Rectal smooth muscle tissue (tissue), 1 donor: ENCODE data around the gene PSMC2.
A peak's percentile ranks its signal among the peaks of the same experiment; 100 is the strongest.

Source experiments
- H3K27ac ChIP-seq: one replicate; pipeline ENCODE4 v1.7.0; 2013; ENCODE audit warnings: low read depth, low read length, inconsistent platforms
- H3K27me3 ChIP-seq: one replicate; pipeline ENCODE4 v1.7.0; 2013; ENCODE audit warnings: low read length; ENCODE audit not compliant: control insufficient read depth, insufficient read depth
- H3K36me3 ChIP-seq: one replicate; pipeline ENCODE4 v1.7.0; 2013; ENCODE audit warnings: low read length; ENCODE audit not compliant: control insufficient read depth, insufficient read depth
- H3K4me1 ChIP-seq: one replicate; pipeline ENCODE4 v1.7.0; 2013; ENCODE audit warnings: low read length; ENCODE audit not compliant: control insufficient read depth, insufficient read depth
- H3K4me3 ChIP-seq: one replicate; pipeline ENCODE4 v1.7.0; 2013; ENCODE audit warnings: low read length
- H3K9ac ChIP-seq: one replicate; pipeline ENCODE4 v1.7.0; 2013; ENCODE audit warnings: low read length

PSMC2 gene

DNA sequence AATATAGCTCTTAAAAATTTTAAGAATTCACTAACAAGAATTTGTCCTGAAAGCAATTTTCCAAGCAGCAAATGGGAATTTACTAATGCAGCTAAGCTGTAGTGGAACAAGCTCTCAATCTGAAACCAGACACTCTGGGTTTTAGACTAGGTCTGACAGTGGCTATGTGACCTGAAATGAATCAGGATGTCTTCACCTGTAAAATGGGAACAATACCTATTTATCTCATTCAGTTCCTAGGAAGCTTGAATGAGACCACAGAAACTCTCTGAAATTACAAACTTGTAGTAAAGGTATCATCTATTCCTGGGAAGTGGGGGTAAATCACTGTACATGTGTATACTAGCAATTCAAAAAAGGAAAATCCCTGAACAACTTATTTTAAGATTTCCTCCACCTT, 4.1 kb upstream of the PSMC2 start:
- H3K9ac ChIP-seq = no peak overlapping the region

DNA sequence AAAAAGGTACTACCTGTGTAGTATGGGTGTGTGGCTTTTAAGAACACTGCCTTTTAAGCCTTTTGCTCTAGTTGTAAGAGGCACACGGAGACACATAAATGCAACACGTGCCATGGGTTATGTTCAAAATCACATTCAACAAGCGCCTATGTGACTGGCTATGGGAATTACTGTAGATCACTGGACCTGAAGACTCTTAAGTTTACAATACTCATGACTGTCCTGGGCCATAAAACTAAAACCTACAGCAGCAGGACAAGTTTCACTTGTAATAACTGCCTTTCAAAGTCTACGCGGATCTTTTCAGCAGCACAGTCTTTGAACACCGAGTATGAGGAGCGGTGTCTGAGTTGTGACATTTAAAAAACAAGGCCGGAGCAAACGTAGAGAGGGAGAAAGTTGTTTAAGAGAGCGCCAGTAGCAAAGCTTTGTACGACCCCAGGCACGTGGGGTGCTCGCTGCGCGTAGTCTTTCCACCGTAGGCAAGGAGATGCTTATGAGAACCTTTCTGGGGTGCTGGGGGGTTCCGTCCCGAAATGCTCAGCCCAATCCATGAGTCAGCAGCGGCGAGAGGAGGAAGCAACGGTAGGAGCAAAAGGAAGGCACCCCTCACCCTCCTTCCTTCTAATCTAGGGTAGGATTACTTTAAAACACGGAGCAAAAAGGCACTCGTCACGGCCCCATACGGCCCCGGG, 3.5 kb upstream of the PSMC2 start:
- H3K4me1 ChIP-seq = peaks cover 13% of the 10 kb centered on the region
- H3K27me3 ChIP-seq = no peaks in the 10 kb centered on the region
- peaks cover 7% of the 10 kb centered on the region for H3K36me3 ChIP-seq
- H3K27ac ChIP-seq = peak overlapping the region; percentile 70
- peak overlapping the region; percentile 88 for H3K9ac ChIP-seq
- peak overlapping the region; percentile 97 for H3K4me3 ChIP-seq

More for the DNA sequence above, 4.1 kb upstream of the PSMC2 start:
- Histone ChIP-seq H3K4me3 (peak overlapping the region; percentile 97), H3K27ac (no peak overlapping the region), H3K36me3 (peaks cover 7% of the 10 kb centered on the region), H3K27me3 (no peaks in the 10 kb centered on the region), H3K4me1 (peaks cover 7% of the 10 kb centered on the region)

DNA sequence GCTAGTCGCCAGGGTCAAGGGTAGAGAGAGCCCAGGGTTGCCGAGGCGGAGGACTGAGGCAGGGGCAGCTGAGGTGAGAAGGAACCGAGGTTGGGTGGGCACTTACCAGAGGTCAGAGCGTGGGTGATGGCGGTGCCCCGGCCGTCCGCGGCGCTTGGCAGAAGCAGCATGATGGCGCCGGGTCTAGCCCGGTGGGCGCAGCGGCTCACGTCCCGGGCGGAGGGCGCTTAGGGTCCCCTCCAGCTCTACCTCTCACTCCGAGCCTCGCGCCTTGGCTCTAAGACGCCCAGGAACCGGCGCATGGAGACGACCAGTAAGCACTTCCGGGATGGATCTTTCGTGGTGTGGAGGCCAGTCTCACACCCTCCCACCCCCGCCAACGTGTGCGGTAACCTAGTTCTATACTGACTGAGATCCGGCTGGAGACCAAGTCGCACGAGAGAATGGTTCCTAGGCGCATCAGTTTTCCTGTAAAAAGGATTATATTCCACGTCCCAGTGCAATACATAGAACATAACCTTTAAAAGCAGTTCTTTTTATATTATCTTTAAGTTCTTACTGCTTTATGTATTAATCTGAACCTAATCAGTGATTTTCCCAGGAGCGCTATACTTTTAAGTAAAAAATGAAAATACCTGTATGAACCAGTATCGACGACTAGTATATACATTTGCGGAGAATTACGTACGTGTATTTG, 2.8 kb upstream of the PSMC2 start, which contains the start of gene DNAJC2:
DNAJC2 (minus strand) TSS at position 315 of the 697 bp plus-strand sequence; CDS start at position 170, 145 bp downstream.
- Histone ChIP-seq H3K27ac (peak within 1 kb of the TSS; percentile 70), H3K27me3 (no peaks in the 10 kb centered on the region), H3K36me3 (peaks cover 7% of the 10 kb centered on the region), H3K4me3 (peak within 1 kb of the TSS; percentile 97), H3K9ac (peak within 1 kb of the TSS; percentile 88), H3K4me1 (peaks cover 17% of the 10 kb centered on the region)

DNA sequence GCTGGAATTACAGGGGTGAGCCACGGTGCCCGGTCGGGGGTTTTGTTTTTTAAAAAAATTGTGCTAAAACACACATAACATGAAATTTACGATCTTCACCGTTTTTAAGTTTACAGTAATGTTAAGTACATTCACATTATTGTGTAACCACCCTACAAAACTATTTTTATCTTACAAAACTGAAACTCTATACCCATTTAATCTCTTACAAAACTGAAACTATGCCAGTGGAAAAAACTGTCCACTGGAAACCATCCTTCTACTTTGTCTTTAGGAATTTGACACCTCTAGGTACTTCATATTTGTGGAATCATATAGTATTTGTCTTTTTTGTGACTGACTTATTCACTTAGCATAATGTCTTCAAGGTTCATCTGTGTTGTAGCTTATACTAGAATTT, 1.0 kb upstream of the PSMC2 start:
- Histone ChIP-seq H3K36me3 (peaks cover 3% of the 10 kb centered on the region), H3K27ac (no peak overlapping the region), H3K27me3 (no peaks in the 10 kb centered on the region), H3K4me3 (no peak overlapping the region), H3K9ac (no peak overlapping the region), H3K4me1 (peaks cover 17% of the 10 kb centered on the region)

DNA sequence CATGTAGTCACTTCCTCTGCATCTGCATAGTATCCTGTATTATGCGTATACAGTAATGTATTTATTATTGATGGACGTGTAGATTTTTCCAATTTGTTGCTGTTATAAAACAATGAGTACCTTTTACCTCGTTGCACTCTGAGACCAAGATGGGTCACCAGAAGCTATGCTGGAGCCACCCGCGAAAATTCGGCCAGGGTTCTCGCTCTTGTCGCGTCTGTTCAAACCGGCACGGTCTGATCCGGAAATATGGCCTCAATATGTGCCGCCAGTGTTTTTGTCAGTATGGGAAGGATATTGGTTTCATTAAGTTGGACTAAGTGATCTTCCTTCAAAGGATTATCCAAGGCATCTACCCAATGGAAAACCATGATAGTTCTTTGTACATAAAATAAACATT, 1.0 kb downstream of the PSMC2 start:
- H3K4me1 ChIP-seq = peaks cover 16% of the 10 kb centered on the region
- peaks cover 5% of the 10 kb centered on the region for H3K36me3 ChIP-seq
- peak overlapping the region; percentile 89 for H3K4me3 ChIP-seq
- H3K27me3 ChIP-seq = no peaks in the 10 kb centered on the region
- H3K9ac ChIP-seq = no peak overlapping the region
- H3K27ac ChIP-seq = no peak overlapping the region

DNA sequence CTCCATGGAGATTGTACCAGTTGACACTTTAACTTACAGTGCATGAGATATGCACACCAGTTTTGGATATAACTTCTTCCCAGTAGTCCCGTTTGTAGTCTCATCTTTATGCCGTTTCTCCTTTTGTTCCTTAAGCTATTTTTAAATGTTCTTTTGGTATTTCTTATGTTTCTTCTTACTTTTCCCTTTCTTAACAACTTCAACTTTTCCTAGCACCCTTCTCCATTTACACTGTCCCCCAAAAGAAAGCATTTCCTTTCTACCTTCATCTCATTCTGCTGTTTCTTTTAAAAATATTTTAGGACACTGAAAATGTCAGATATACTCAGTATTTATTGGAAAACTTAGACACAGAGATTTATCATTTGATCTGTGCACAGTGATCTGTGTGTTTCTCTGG, 1.5 kb downstream of the PSMC2 start:
- Histone ChIP-seq H3K27ac (no peak overlapping the region), H3K4me1 (peaks cover 13% of the 10 kb centered on the region), H3K27me3 (no peaks in the 10 kb centered on the region), H3K36me3 (peaks cover 5% of the 10 kb centered on the region), H3K4me3 (peak overlapping the region; percentile 89), H3K9ac (no peak overlapping the region)

DNA sequence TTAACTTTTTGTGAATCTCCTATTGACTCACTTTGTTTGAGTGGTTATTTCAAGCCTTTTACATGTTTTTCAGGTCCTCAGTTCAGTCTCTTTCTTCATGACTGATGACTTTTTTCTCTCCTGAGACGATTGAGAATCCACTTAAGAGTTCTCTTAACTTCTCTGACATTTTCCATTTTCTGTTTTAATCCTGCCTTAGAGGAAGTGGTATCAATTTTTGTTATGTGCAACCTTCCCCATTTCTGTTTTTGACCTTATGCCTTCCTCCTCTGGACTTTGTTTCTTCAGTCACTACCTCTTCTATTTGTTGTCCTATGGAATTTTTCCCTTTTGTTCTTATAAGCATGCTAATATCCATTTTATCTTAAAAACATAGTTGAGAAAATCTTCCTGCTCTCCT, 2.4 kb downstream of the PSMC2 start:
- H3K36me3 ChIP-seq = peaks cover 5% of the 10 kb centered on the region
- no peaks in the 10 kb centered on the region for H3K27me3 ChIP-seq
- H3K4me3 ChIP-seq = no peak overlapping the region
- H3K4me1 ChIP-seq = peaks cover 13% of the 10 kb centered on the region
- no peak overlapping the region for H3K27ac ChIP-seq
- H3K9ac ChIP-seq = no peak overlapping the region

DNA sequence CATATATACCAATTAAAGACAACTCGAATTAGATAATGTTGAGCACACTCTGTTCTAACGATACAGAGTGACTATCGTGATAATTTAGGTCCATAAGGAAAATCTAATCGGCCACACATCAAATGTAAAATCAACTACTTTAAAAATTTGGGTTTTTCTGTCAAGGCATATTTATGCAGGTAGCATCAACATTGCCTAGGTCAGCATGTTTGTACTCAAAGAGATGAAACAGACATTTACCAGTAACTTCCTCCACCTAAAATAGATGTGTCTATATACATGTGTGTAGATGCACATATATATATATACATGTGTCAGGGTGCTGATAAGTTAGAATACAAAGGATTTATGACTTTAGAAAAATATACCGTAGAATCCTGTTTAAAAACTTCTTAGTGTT, 22.0 kb downstream of the PSMC2 start:
- Histone ChIP-seq H3K27me3 (no peaks in the 10 kb centered on the region), H3K4me1 (no peaks in the 10 kb centered on the region), H3K36me3 (peaks cover 1% of the 10 kb centered on the region), H3K4me3 (no peak overlapping the region), H3K9ac (no peak overlapping the region), H3K27ac (no peak overlapping the region)

DNA sequence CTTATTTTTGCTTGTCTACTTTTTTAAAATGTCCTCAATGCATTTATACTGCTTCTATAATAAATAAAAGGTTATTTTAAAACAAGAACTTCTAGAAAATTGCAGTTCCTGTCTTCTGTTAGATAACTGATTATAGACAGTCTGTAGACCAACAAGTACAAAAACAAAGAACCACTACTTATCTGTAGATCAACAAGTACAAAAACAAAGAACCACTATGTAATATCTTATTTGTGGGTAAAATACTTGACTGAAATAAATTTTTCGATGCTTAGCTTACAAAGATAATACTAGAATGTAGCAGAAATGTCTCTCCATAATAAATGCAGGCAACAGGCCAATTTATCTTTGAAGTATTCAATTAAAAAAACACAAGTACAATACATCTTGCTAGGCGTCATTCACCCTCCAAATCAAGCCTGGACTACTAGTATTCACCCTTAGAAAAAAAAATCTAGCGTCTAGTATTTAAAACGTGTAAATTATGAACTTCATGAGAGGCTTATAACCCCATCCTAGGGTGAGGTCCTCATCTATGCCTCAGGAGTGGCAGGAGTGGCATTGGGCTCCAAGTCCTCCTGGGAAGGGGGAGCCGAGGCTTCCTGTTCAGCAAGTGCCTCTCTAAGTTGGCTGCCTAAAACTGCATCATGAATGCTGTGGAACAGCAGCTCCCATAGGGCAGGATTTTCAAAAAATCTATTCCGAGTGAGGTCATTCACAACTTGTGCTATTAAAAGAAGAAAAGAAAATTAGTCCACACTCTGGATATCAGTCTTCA, 26.6 kb downstream of the PSMC2 start:
- Histone ChIP-seq H3K4me1 (no peaks in the 10 kb centered on the region), H3K27me3 (peaks cover 3% of the 10 kb centered on the region), H3K4me3 (no peak overlapping the region), H3K36me3 (no peaks in the 10 kb centered on the region), H3K27ac (no peak overlapping the region), H3K9ac (no peak overlapping the region)

DNA sequence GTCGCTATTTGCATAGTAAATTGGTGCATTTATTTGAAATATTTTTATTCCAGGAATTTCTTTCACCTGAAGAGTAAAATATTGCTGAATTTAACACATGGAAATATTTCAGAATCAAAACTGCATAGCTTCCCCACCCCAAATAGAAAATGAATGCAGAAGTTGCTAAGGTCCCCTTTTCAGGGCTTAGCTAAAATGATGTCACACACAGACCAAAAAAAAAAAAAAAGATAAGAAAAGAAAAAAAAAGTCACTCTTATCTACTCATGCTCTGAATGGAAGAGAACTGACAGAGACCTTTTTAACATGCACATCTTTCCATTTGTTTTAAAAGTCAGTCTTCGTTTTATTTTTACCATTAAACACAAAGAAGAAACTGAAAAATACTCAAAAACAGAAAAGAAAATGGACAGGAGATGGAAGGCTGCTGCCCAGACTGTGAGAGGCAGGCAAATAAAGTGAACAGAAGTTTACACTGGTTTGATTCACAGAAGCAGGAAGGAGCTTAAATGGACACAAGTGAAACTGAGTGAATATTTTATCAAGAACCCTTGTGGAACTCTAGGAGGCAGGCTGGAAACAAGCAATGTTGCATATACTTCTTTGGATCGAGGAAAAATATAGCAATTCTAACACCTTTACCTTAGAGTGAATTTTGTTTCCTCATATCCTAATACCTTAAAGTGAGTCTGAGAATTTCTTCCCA, 32.0 kb downstream of the PSMC2 start:
- Histone ChIP-seq H3K4me3 (no peak overlapping the region), H3K9ac (no peak overlapping the region), H3K4me1 (no peaks in the 10 kb centered on the region), H3K27me3 (peaks cover 3% of the 10 kb centered on the region), H3K27ac (no peak overlapping the region), H3K36me3 (no peaks in the 10 kb centered on the region)

DNA sequence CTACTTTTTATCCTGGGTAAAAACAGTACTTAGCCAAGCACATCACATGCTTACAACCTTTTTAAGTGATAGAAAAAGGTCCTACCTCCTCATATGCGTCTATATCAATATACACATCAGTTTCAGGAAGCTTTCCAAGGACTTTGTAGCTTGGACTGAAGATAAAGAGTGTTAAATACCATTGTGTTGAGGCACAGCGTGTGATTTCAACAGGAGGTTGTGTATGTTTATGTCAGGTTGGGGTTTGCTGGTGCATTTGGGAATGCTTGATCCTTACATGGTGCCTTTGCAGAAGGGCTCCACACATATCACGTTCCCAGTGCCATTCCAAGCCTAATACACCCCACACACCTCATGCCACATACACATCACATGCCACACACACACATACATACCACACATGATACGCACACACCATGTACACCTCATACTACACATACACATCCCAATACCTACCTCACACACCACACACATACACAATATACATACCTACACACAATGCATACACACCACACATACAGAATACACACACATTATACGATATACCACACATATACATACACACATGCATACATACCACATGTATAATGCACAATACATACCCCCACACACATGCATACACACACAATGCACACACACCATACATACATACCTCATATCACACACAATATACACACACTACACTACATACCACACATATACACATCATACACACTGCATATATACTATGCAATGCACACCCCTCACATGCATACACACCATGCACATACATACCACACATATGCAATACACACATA, 33.1 kb downstream of the PSMC2 start:
- no peak overlapping the region for H3K27ac ChIP-seq
- peaks cover 3% of the 10 kb centered on the region for H3K27me3 ChIP-seq
- H3K4me1 ChIP-seq = no peaks in the 10 kb centered on the region
- no peaks in the 10 kb centered on the region for H3K36me3 ChIP-seq
- no peak overlapping the region for H3K9ac ChIP-seq
- no peak overlapping the region for H3K4me3 ChIP-seq
